HFF-Myc (cell line): ENCODE results near the gene EARS2.

Experiments used
- DNase-seq: peaks from one replicate; pipeline ENCODE4 v3.0.0-alpha.2; 2011; ENCODE audit warnings: low read depth; ENCODE audit errors: extremely low read depth
- H3K4me3 ChIP-seq: replicated peaks from 2 replicates; pipeline ENCODE4 v1.5.1; 2011; ENCODE audit warnings: low read depth, mild to moderate bottlenecking, control low read depth, low read length
- CTCF ChIP-seq: IDR thresholded peaks from 2 replicates; pipeline ENCODE4 v1.5.1; 2012; ENCODE audit warnings: mild to moderate bottlenecking, low read depth, low read length, control low read depth; ENCODE audit errors: missing control alignments

EARS2 gene

GRCh38 chr16:23496821-23497542 lies 60.2 kb downstream of the EARS2 start:
- TF ChIP-seq CTCF, result no peak
- no peak for DNase-seq
- no peak overlapping the region for H3K4me3 ChIP-seq

- TF ChIP-seq CTCF, result no peak
- H3K4me3 ChIP-seq, result no peak overlapping the region
- DNase-seq, result no peak
Observed at GRCh38 chr16:23495671-23496070, 61.5 kb downstream of the EARS2 start.

GRCh38 chr16:23494188-23494587 lies 63.0 kb downstream of the EARS2 start:
- TF ChIP-seq CTCF, result no peak
- H3K4me3 ChIP-seq, result no peak overlapping the region
- no peak for DNase-seq

GRCh38 chr16:23491490-23492391 lies 65.4 kb downstream of the EARS2 start:
- H3K4me3 ChIP-seq, result no peak overlapping the region
- TF ChIP-seq CTCF, result no peak
- no peak for DNase-seq

GRCh38 chr16:23486480-23486879 lies 70.7 kb downstream of the EARS2 start:
- no peak for TF ChIP-seq CTCF
- H3K4me3 ChIP-seq, result no peak overlapping the region
- DNase-seq, result no peak

- no peak overlapping the region for H3K4me3 ChIP-seq
- DNase-seq, result no peak
- no peak for TF ChIP-seq CTCF
Observed at GRCh38 chr16:23485841-23486240, 71.3 kb downstream of the EARS2 start.
